Memory B cell (primary cell): ENCODE data around the gene FARP1.
"Not testable (repeated sequence)": the region's sequence is repeated elsewhere in the genome, so short reads cannot be mapped to it uniquely, and the experiment has no call there.

Experiments
- ATAC-seq: fragments of 150-1000 bp; cut with Tn5 transposase; 2 replicates; pipeline ENCODE4 v1.10.0; 2021; ENCODE audit warnings: low read depth, mild to moderate bottlenecking, moderate library complexity
- DNase-seq, 2 donors: peaks; one replicate each; pipeline ENCODE4 v3.0.0; 2022; ENCODE audit warnings: low spot score in 2 of 2
- H3K27ac Mint-ChIP-seq: one replicate; pipeline ENCODE4 v1.8.0; 2022; ENCODE audit warnings: mild to moderate bottlenecking, moderate library complexity, mixed read lengths
- H3K27me3 Mint-ChIP-seq: one replicate; pipeline ENCODE4 v1.8.0; 2022; ENCODE audit warnings: mixed read lengths
- H3K36me3 Mint-ChIP-seq: one replicate; pipeline ENCODE4 v1.8.0; 2022; ENCODE audit warnings: mild to moderate bottlenecking, mixed read lengths
- H3K4me1 Mint-ChIP-seq: one replicate; pipeline ENCODE4 v1.8.0; 2022; ENCODE audit warnings: mixed read lengths
- H3K4me3 Mint-ChIP-seq: one replicate; pipeline ENCODE4 v1.8.0; 2022; ENCODE audit warnings: mild to moderate bottlenecking, moderate library complexity, mixed read lengths
- H3K9me3 Mint-ChIP-seq: one replicate; pipeline ENCODE4 v1.8.0; 2022; ENCODE audit warnings: mixed read lengths

Gene FARP1

GRCh38 chr13:98366959-98367358, 224.1 kb downstream of the FARP1 start:
- Mint-ChIP-seq H3K27ac (no peak overlapping the region), H3K4me1 (no peaks in the 10 kb centered on the region), H3K4me3 (no peak overlapping the region), H3K9me3 (no peaks in the 10 kb centered on the region), H3K36me3 (peaks cover 3% of the 10 kb centered on the region), H3K27me3 (peaks cover 18% of the 10 kb centered on the region)
- ATAC-seq = no peak
- DNase-seq = no peak

GRCh38 chr13:98368019-98368418, 225.1 kb downstream of the FARP1 start:
- H3K36me3 Mint-ChIP-seq = peaks cover 3% of the 10 kb centered on the region
- no peaks in the 10 kb centered on the region for H3K4me1 Mint-ChIP-seq
- peaks cover 12% of the 10 kb centered on the region for H3K27me3 Mint-ChIP-seq
- H3K27ac Mint-ChIP-seq = no peak overlapping the region
- no peaks in the 10 kb centered on the region for H3K9me3 Mint-ChIP-seq
- DNase-seq = no peak
- ATAC-seq = no peak
- H3K4me3 Mint-ChIP-seq = no peak overlapping the region

GRCh38 chr13:98369520-98369919, 226.6 kb downstream of the FARP1 start:
- H3K4me3 Mint-ChIP-seq, H3K4me1 Mint-ChIP-seq, H3K27ac Mint-ChIP-seq, H3K36me3 Mint-ChIP-seq, DNase-seq, ATAC-seq, H3K9me3 Mint-ChIP-seq: not testable (repeated sequence)
- H3K27me3 Mint-ChIP-seq = peaks cover 12% of the 10 kb centered on the region

DNA sequence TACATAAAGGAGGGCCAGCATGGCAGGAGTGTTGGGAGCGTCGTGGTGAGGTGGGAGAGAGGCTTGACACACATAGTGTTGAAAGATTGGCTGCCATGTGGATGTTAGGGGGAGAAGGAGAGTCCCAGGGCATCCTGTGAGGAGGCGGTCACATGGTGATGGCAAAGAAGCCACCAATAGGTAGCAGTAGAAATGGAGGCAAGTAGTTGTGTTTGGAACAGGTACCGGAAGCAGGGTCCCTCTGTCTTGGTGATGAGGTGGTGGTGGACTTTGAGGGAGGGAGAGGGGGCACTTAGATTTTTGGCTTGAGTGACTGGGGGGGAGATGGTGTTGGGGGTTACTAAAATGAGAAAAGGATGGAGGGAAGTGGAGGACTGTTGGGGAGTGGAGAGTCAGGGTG, 227.4 kb downstream of the FARP1 start:
- ATAC-seq (no peak), DNase-seq (no peak)
- no peaks in the 10 kb centered on the region for H3K9me3 Mint-ChIP-seq
- H3K36me3 Mint-ChIP-seq = peaks cover 3% of the 10 kb centered on the region
- H3K27me3 Mint-ChIP-seq = peaks cover 12% of the 10 kb centered on the region
- H3K27ac Mint-ChIP-seq = no peak overlapping the region
- no peak overlapping the region for H3K4me3 Mint-ChIP-seq
- H3K4me1 Mint-ChIP-seq = no peaks in the 10 kb centered on the region

DNA sequence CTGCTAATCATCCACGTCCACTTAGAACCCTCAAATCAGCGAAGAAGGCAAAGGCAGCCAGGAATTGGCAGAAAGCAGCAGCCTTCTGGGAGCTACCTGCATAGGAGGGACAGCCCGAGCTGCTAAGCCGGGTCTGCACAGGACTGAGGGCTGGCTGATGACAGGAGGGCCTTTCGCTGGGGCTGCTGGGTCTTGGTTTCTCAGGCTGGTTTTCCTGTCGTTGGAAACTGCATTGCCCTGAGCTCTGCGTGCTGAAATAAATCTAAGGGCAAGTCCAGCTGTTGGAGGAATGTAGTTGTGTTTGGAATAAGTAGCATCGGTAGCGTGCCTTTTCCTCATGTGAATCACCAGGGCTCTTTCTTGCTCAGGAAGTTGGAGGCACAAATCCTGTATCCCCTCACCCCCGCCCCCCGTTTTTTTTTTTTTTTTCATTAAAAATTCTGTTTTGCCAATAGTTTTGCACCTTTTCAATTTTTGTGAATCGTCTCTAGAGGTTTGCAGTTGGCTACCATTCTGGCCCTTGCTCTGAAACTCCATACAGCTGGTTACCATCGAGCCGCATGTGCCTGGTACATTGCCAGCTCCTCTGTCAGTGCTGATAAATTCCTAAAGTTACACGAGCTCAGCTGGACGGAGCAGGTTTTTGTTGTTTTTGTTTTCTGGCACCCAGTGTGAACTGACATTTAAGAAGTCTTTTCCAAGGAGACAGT, 228.1 kb downstream of the FARP1 start:
- no peaks in the 10 kb centered on the region for H3K4me1 Mint-ChIP-seq

DNA sequence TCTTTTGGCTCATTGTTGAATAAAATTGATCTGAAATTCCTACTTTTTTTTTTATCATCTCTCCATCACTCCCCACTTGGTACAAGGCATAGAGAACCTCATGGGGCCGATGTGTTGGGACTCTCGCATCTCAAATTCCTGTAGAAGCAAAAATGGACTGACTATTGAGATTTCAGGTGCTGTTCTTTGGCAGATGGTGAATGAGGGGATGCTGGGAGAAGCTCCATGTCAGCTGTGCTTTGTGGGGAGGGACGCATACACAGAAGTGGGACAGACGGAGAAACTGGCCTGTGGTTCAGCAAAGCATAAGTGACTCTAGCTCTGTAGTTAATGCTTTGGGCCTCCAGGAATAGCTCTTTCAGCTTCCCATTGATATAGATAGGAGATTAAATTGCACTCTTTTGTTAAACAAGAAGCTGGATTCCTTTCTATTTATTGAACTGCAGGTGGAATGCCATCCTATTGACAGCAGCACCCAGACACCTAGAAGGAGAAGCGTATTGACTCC, 228.7 kb downstream of the FARP1 start:
- Mint-ChIP-seq H3K4me1 (no peaks in the 10 kb centered on the region), H3K27me3 (peaks cover 15% of the 10 kb centered on the region), H3K4me3 (no peak overlapping the region), H3K36me3 (peaks cover 3% of the 10 kb centered on the region), H3K9me3 (no peaks in the 10 kb centered on the region), H3K27ac (no peak overlapping the region)
- DNase-seq = no peak
- ATAC-seq = no peak

More for the DNA sequence above, 228.1 kb downstream of the FARP1 start:
- peaks cover 12% of the 10 kb centered on the region for H3K27me3 Mint-ChIP-seq
- DNase-seq = no peak
- H3K4me3 Mint-ChIP-seq = no peak overlapping the region
- no peaks in the 10 kb centered on the region for H3K9me3 Mint-ChIP-seq
- ATAC-seq = no peak
- peaks cover 3% of the 10 kb centered on the region for H3K36me3 Mint-ChIP-seq
- no peak overlapping the region for H3K27ac Mint-ChIP-seq

DNA sequence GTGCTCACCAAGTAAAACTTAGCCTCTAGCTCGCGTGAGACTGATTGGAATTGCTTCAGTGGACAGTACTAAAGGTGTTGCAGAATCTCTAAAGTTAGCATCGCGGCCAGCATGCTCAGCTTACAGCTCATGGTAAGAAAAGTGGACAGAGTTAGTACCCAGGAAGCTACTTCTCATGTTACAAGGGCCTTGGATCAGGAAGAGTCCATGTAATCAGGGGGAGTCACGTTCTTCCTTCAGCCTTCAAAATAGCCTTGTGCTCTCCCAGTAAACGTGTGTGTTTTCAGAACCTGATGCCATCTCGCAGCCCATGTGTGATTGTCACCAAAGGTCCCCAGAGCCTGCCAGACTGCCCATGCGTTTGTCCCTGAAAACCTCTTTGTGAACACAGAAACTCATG, 230.0 kb downstream of the FARP1 start:
- Mint-ChIP-seq H3K4me3 (no peak overlapping the region), H3K36me3 (peaks cover 3% of the 10 kb centered on the region), H3K9me3 (no peaks in the 10 kb centered on the region), H3K4me1 (no peaks in the 10 kb centered on the region), H3K27me3 (peaks cover 15% of the 10 kb centered on the region), H3K27ac (no peak overlapping the region)
- ATAC-seq (no peak), DNase-seq (no peak)

DNA sequence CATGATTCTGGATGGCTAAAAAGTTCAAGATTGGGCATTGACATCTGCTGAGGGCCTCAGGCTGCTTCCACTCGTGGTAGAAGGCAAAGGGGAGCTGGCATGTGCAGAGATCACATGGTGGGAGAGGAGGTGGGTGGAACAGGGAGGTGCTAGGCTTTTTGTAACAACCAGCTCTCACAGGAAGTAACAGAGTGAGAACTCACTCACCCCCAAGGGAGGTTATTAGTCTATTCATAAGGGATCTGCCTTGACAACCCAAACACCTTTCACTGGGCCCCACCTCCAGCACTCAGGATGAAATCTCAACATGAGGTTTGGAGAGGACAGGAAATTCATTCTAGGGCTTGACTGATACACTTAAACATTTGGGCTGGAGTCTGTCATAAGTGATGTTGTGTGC, 231.9 kb downstream of the FARP1 start:
- peaks cover 3% of the 10 kb centered on the region for H3K36me3 Mint-ChIP-seq
- H3K9me3 Mint-ChIP-seq = no peaks in the 10 kb centered on the region
- no peak overlapping the region for H3K4me3 Mint-ChIP-seq
- H3K27ac Mint-ChIP-seq = no peak overlapping the region
- ATAC-seq (no peak), DNase-seq (no peak)
- peaks cover 13% of the 10 kb centered on the region for H3K27me3 Mint-ChIP-seq
- H3K4me1 Mint-ChIP-seq = no peaks in the 10 kb centered on the region

DNA sequence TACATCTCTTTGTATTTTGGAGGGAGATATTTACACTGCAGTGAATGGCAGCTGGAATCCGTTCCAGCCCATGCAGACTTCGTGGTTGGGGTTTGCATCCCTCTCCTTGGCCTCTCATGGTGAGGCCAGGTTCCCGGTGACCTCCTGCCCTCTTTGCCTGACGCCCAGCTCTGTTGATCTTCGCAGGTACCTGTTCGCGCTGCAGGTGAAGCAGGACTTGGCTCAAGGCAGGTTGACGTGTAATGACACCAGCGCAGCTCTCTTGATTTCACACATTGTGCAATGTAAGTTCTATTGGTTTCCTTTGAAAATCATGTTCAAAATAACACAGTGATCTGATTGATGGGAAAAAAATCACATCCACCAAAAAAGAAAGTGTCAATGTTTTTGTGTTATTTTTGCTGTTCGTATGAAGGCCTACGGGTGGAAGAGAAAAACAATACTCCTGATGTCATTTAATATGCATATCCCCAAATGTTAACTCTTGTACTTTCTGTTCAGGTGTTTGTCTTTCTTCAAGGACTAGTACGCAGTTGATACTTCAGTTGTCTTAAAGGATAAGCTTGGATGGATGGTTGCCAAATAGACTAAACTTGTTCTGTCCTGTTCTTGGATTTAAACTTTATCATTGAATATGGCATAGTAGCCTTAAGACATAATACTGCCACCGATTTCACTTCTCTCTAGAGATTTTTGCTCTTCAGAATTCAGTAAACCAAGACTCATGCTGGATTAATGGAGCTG, 234.9 kb downstream of the FARP1 start:
- no peak for DNase-seq
- no peaks in the 10 kb centered on the region for H3K4me1 Mint-ChIP-seq
- ATAC-seq = no peak
- no peaks in the 10 kb centered on the region for H3K36me3 Mint-ChIP-seq
- H3K9me3 Mint-ChIP-seq = no peaks in the 10 kb centered on the region
- H3K27me3 Mint-ChIP-seq = peaks cover 3% of the 10 kb centered on the region
- H3K27ac Mint-ChIP-seq = no peak overlapping the region
- H3K4me3 Mint-ChIP-seq = no peak overlapping the region

DNA sequence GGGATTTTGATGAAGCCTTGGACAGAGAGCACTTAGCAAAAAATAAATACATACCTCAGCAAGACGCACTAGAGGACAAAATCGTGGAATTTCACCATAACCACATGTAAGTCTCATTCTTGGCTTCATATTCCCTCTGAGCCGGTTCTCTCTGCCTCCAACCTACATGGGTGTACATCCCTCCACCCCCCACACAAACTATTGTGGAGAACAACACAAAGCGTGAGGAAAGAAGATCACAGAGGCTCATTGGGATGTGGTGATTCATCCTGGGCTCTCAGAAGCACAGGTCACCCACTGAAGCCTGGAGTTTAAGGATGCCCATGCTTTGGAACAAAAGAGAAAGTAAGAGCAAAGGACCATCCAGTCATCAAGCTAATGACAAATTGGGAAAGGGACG, 241.8 kb downstream of the FARP1 start:
- no peak for DNase-seq
- Mint-ChIP-seq H3K9me3 (no peaks in the 10 kb centered on the region), H3K36me3 (no peaks in the 10 kb centered on the region), H3K4me1 (no peaks in the 10 kb centered on the region), H3K27ac (no peak overlapping the region), H3K4me3 (no peak overlapping the region), H3K27me3 (peaks cover 6% of the 10 kb centered on the region)
- no peak for ATAC-seq

- Mint-ChIP-seq H3K27me3 (peaks cover 6% of the 10 kb centered on the region), H3K36me3 (no peaks in the 10 kb centered on the region), H3K4me3 (no peak overlapping the region), H3K4me1 (no peaks in the 10 kb centered on the region), H3K9me3 (no peaks in the 10 kb centered on the region), H3K27ac (no peak overlapping the region)
- ATAC-seq (no peak), DNase-seq (no peak)
These were observed 242.7 kb downstream of the FARP1 start for GRCh38 chr13:98385606-98386005.

GRCh38 chr13:98386637-98387036, 243.7 kb downstream of the FARP1 start:
- peaks cover 8% of the 10 kb centered on the region for H3K27me3 Mint-ChIP-seq
- no peaks in the 10 kb centered on the region for H3K4me1 Mint-ChIP-seq
- H3K4me3 Mint-ChIP-seq = no peak overlapping the region
- DNase-seq (no peak), ATAC-seq (no peak)
- H3K9me3 Mint-ChIP-seq = no peaks in the 10 kb centered on the region
- H3K36me3 Mint-ChIP-seq = no peaks in the 10 kb centered on the region
- H3K27ac Mint-ChIP-seq = no peak overlapping the region

- no peaks in the 10 kb centered on the region for H3K36me3 Mint-ChIP-seq
- peaks cover 10% of the 10 kb centered on the region for H3K27me3 Mint-ChIP-seq
- H3K4me3 Mint-ChIP-seq = no peak overlapping the region
- H3K9me3 Mint-ChIP-seq = no peaks in the 10 kb centered on the region
- no peaks in the 10 kb centered on the region for H3K4me1 Mint-ChIP-seq
- H3K27ac Mint-ChIP-seq = no peak overlapping the region
- no peak for DNase-seq
- ATAC-seq = no peak
These were observed 246.4 kb downstream of the FARP1 start for GRCh38 chr13:98389319-98389718.

DNA sequence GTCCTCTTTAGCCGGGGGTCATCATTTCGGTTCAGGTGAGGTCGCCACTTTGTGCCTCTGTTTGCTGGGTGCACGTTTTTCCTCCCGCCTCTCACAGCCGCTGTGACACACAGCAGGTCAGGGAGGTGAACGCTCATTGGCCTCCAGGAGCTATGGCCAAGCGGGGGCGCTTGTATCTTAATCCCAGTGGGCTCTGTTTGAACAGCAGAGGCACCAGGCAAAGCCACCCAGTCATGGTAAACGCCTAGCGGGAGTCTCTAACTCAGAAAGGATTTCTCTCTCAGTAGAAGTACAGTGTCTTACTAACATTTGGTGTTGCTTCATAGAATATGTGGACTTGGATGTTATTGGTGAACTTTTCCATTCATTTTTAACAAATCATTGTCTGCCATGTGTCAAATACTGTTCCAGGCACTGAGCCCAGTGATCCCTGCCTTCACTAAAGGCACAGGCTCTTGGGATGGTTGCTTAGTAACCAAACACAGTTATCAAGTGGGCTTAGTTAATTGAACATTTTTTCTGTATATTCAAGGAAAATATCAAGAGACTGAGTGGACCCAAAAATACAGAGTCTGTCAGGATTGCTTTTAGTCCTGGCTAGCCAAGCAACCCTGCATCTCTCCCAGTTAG, 247.3 kb downstream of the FARP1 start:
- Mint-ChIP-seq H3K36me3 (no peaks in the 10 kb centered on the region), H3K4me3 (no peak overlapping the region), H3K27ac (no peak overlapping the region), H3K27me3 (peaks cover 6% of the 10 kb centered on the region), H3K9me3 (no peaks in the 10 kb centered on the region), H3K4me1 (no peaks in the 10 kb centered on the region)
- ATAC-seq (no peak), DNase-seq (no peak)
